Nephron progenitor cell (in vitro differentiated cells): Measurements from ENCODE around the gene KLF3.

ENCODE experiments used
- DNase-seq: peaks from one replicate; pipeline ENCODE4 v3.0.0; 2021
- H3K27ac Mint-ChIP-seq: 2 replicates; pipeline ENCODE4 v1.8.0; 2021; ENCODE audit warnings: mild to moderate bottlenecking, moderate library complexity, mixed read lengths
- H3K27me3 Mint-ChIP-seq: 2 replicates; pipeline ENCODE4 v1.8.0; 2021; ENCODE audit warnings: mild to moderate bottlenecking, low read depth, mixed read lengths; ENCODE audit not compliant: poor library complexity
- H3K36me3 Mint-ChIP-seq: 2 replicates; pipeline ENCODE4 v1.8.0; 2021; ENCODE audit warnings: low read depth, mixed read lengths
- H3K4me1 Mint-ChIP-seq: 2 replicates; pipeline ENCODE4 v1.8.0; 2021; ENCODE audit warnings: mixed read lengths
- H3K4me3 Mint-ChIP-seq: 2 replicates; pipeline ENCODE4 v1.8.0; 2021; ENCODE audit warnings: mild to moderate bottlenecking, moderate library complexity, mixed read lengths
- H3K9me3 Mint-ChIP-seq: 2 replicates; pipeline ENCODE4 v1.8.0; 2021; ENCODE audit warnings: mild to moderate bottlenecking, moderate library complexity, mixed read lengths
- CTCF ChIP-seq: fragments of 200-600 bp; sonication (generic); IDR thresholded peaks from 2 replicates; pipeline ENCODE4 v1.5.0; 2021; ENCODE audit warnings: antibody characterized with exemption

KLF3 gene

GRCh38 chr4:38677441-38677840 is 13.4 kb downstream of the KLF3 start:
- peak overlapping the region; percentile 62 for H3K4me3 Mint-ChIP-seq
- H3K9me3 Mint-ChIP-seq = peaks cover 14% of the 10 kb centered on the region
- no peak for TF ChIP-seq CTCF
- H3K4me1 Mint-ChIP-seq = peaks cover 77% of the 10 kb centered on the region
- no peak for DNase-seq
- H3K27me3 Mint-ChIP-seq = no peaks in the 10 kb centered on the region
- peaks cover 51% of the 10 kb centered on the region for H3K36me3 Mint-ChIP-seq
- H3K27ac Mint-ChIP-seq = peak overlapping the region; percentile 50

- Mint-ChIP-seq H3K9me3 (peaks cover 14% of the 10 kb centered on the region), H3K27me3 (no peaks in the 10 kb centered on the region), H3K27ac (peak overlapping the region; percentile 35), H3K36me3 (peaks cover 51% of the 10 kb centered on the region), H3K4me1 (peaks cover 70% of the 10 kb centered on the region), H3K4me3 (peak overlapping the region; percentile 28)
- DNase-seq = no peak
- no peak for TF ChIP-seq CTCF
These were observed 14.1 kb downstream of the KLF3 start for GRCh38 chr4:38678078-38678477.

GRCh38 chr4:38679921-38680320 is 15.9 kb downstream of the KLF3 start:
- H3K27me3 Mint-ChIP-seq = no peaks in the 10 kb centered on the region
- no peak overlapping the region for H3K4me3 Mint-ChIP-seq
- H3K4me1 Mint-ChIP-seq = peaks cover 52% of the 10 kb centered on the region
- peak overlapping the region; percentile 29 for H3K27ac Mint-ChIP-seq
- H3K9me3 Mint-ChIP-seq = peaks cover 14% of the 10 kb centered on the region
- no peak for DNase-seq
- no peak for TF ChIP-seq CTCF
- peaks cover 68% of the 10 kb centered on the region for H3K36me3 Mint-ChIP-seq

GRCh38 chr4:38681281-38681991 is 17.4 kb downstream of the KLF3 start:
- Mint-ChIP-seq H3K27ac (peak overlapping the region; percentile 89), H3K27me3 (no peaks in the 10 kb centered on the region), H3K9me3 (peaks cover 14% of the 10 kb centered on the region), H3K4me3 (no peak overlapping the region), H3K4me1 (peaks cover 43% of the 10 kb centered on the region), H3K36me3 (peaks cover 81% of the 10 kb centered on the region)
- no peak for TF ChIP-seq CTCF
- no peak for DNase-seq

- Mint-ChIP-seq H3K36me3 (peaks cover 88% of the 10 kb centered on the region), H3K4me3 (no peak overlapping the region), H3K9me3 (peaks cover 14% of the 10 kb centered on the region), H3K27me3 (no peaks in the 10 kb centered on the region), H3K4me1 (peaks cover 40% of the 10 kb centered on the region), H3K27ac (peak overlapping the region; percentile 57)
- no peak for DNase-seq
- TF ChIP-seq CTCF = no peak
These were observed 18.3 kb downstream of the KLF3 start for GRCh38 chr4:38682336-38682735.

- H3K4me1 Mint-ChIP-seq = peaks cover 31% of the 10 kb centered on the region
These were observed 19.3 kb downstream of the KLF3 start for GRCh38 chr4:38683276-38683675.

More at GRCh38 chr4:38683276-38683675, 19.3 kb downstream of the KLF3 start:
- Mint-ChIP-seq H3K9me3 (peaks cover 8% of the 10 kb centered on the region), H3K27ac (peak overlapping the region; percentile 25), H3K27me3 (no peaks in the 10 kb centered on the region), H3K36me3 (peaks cover 88% of the 10 kb centered on the region), H3K4me3 (no peak overlapping the region)
- DNase-seq = no peak
- TF ChIP-seq CTCF = no peak
